Prostate gland (tissue), 2 donors: ENCODE measurements around the gene RFX2. TPM values are rescaled to one million over a fixed set of nuclear protein-coding genes. Genes with fewer than 3 reads are reported as not detected.

Experiments
- DNase-seq: peaks from one replicate; pipeline ENCODE4 v3.0.0-alpha.2; 2019; ENCODE audit warnings: low spot score
- H3K27ac ChIP-seq, 2 donors: fragments of 200-600 bp; sonication (generic); 2 replicates each; pipeline ENCODE4 v1.5.1; 2017 to 2019
- H3K27me3 ChIP-seq: fragments of 200-600 bp; sonication (generic); replicated peaks from 2 replicates; pipeline ENCODE4 v1.5.1; 2019; ENCODE audit not compliant: insufficient read depth
- H3K36me3 ChIP-seq, 2 donors: fragments of 200-600 bp; sonication (generic); 1 replicate in 1 of 2; 2 replicates in 1 of 2; pipeline versions ENCODE4 v1.5.1 to v1.8.1; 2017 to 2019
- H3K4me1 ChIP-seq: fragments of 200-600 bp; sonication (generic); replicated peaks from 2 replicates; pipeline ENCODE4 v1.5.1; 2019
- H3K4me3 ChIP-seq, 2 donors: fragments of 200-600 bp; sonication (generic); 2 replicates each; pipeline ENCODE4 v1.5.1; 2017 to 2019
- H3K9me3 ChIP-seq: fragments of 200-600 bp; sonication (generic); 2 replicates; pipeline ENCODE4 v1.5.1; 2017
- POLR2A ChIP-seq: fragments of 450-650 bp; IDR thresholded peaks from one replicate; pipeline ENCODE4 v1.6.1; 2016; ENCODE audit warnings: antibody characterized with exemption, mild to moderate bottlenecking
- POLR2AphosphoS5 ChIP-seq: sonication (generic); formaldehyde crosslinking; IDR thresholded peaks from one replicate; pipeline ENCODE4 v1.6.1; 2017; ENCODE audit warnings: antibody characterized with exemption
- WGBS: methylation state at CpG from one replicate; pipeline ENCODE4 v1.1.5; 2018; 5-methylcytosine and 5-hydroxymethylcytosine counted together
- intact Hi-C: fragments of 100-400 bp; cut with DNase I; formaldehyde crosslinking; loops from one replicate; pipeline ENCODE4 v1.14.2; 2022
- total RNA-seq, 2 donors: library from RNA; depleted of rRNA; stranded (reverse); fragments of >200 nt; gene quantifications; one replicate each; pipeline ENCODE4 v1.1.0, GENCODE V29; 2016
- TF ChIP-seq, protein P1 (sequence below), 4 experiments: fragments of 200-600 bp in 2 of 4; fragments of 450-650 bp in 2 of 4; sonication (generic) in 2 of 4; IDR thresholded peaks; 1 replicate in 3 of 4; 2 replicates in 1 of 4; pipeline ENCODE4 v1.5.1; 2016 to 2019; ENCODE audit warnings: antibody characterized with exemption in 4 of 4, mild to moderate bottlenecking in 2 of 4, moderate library complexity in 2 of 4

Gene RFX2
- total RNA-seq, 2 donors from 2014 or later, result 13.4 to 25.3 TPM

DNA sequence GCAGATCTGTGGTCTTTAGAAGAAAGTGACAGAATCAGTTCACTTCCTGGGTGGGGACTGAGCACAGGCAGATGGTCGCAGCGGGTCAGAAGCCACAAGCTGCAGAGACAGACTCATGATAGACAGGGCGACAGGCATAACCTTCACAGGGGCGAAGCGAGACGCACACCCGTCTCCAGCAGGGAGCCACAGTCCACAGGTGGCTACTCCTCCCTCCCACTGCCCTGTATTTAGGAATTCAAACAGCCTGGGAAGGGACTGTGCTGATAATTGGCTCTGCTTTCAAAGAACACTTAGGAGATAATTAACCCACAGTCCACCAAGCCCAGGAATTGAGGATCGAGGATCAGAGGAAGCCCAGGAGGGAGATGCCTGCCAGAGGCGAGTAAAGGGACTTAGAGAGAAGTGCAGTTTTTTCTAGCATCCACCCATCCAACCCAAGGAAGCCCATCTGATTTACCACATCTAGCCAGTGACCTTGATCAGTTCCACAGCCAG is 23.2 kb downstream of the RFX2 start:
- Histone ChIP-seq H3K9me3 (no peaks in the 10 kb centered on the region), H3K4me1 (peaks cover 9% of the 10 kb centered on the region), H3K27ac (no peak overlapping the region), H3K27me3 (no peaks in the 10 kb centered on the region), H3K4me3 (no peak overlapping the region), H3K36me3 (no peaks in the 10 kb centered on the region)
- TF ChIP-seq, protein P1, sequence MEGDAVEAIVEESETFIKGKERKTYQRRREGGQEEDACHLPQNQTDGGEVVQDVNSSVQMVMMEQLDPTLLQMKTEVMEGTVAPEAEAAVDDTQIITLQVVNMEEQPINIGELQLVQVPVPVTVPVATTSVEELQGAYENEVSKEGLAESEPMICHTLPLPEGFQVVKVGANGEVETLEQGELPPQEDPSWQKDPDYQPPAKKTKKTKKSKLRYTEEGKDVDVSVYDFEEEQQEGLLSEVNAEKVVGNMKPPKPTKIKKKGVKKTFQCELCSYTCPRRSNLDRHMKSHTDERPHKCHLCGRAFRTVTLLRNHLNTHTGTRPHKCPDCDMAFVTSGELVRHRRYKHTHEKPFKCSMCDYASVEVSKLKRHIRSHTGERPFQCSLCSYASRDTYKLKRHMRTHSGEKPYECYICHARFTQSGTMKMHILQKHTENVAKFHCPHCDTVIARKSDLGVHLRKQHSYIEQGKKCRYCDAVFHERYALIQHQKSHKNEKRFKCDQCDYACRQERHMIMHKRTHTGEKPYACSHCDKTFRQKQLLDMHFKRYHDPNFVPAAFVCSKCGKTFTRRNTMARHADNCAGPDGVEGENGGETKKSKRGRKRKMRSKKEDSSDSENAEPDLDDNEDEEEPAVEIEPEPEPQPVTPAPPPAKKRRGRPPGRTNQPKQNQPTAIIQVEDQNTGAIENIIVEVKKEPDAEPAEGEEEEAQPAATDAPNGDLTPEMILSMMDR (IDR thresholded peaks at IDR 0.05), result no peak
- TF ChIP-seq POLR2AphosphoS5 (no peak), POLR2A (no peak)
- 8% methylated on average over 9 of the region's 9 CpGs for WGBS
- intact Hi-C loops, result no loop called here
- DNase-seq, result no peak

DNA sequence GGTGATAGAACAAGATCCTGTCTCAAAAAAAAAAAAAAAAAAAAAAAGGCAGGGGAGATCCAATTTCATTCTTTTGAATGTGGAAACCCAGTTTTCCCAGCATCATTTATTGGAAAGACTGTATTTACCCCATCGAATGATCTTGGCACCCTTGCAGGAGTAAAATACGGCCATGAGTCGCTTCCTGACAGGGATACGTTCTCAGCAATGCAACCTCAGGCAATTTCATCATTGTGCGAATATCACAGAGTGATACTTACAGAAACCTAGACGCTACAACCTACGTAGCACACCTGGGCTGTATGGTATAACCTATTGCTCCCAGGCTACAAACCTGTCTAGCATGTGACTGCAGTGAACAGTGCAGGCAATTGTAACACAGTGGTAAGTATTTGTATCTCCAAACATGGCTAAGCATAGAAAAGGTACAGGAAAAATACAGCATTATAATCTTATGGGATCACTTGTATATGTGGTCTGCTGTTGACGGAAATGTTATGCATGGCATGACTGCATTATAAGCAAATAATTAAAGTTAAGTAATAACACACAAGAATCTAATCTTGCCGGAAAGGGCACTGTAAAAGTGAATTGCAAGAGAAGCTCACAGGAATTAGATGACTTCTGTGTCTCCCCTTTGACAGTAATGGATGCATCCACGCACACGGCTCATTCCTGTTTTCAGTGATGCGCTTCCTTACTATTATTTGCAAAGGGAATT is 24.1 kb downstream of the RFX2 start:
- WGBS, result 57% methylated on average over 12 of the region's 12 CpGs
- intact Hi-C loops, result no loop called here

DNA sequence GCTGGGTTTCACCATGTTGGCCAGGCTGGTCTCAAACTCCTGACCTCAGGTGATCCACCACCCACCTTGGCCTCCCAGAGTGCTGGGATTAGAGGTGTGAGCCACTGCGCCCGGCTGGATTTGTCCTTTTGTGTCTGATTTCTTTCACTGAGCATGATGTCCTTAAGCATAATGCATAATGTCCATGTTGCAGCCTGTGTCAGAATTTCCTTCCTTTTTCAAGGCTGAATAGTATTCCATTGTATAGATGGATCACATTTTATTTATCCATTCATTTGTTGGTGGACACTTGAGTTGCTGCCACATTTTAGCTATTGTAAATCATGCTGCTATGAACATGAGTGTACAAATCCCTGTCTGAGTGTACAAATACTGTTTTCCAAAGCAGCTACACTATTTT is 25.5 kb downstream of the RFX2 start:
- 100% methylated on average over 2 of the region's 2 CpGs for WGBS
- no peak overlapping the region for H3K27ac ChIP-seq

More for the DNA sequence above, 24.1 kb downstream of the RFX2 start:
- TF ChIP-seq POLR2AphosphoS5 (no peak), POLR2A (no peak)
- TF ChIP-seq, protein P1 (IDR thresholded peaks at IDR 0.05), result no peak
- no peak overlapping the region for H3K27ac ChIP-seq
- no peak overlapping the region for H3K4me3 ChIP-seq
- no peaks in the 10 kb centered on the region for H3K27me3 ChIP-seq
- H3K9me3 ChIP-seq, result no peaks in the 10 kb centered on the region
- DNase-seq, result no peak
- peaks cover 9% of the 10 kb centered on the region for H3K4me1 ChIP-seq
- no peaks in the 10 kb centered on the region for H3K36me3 ChIP-seq

DNA sequence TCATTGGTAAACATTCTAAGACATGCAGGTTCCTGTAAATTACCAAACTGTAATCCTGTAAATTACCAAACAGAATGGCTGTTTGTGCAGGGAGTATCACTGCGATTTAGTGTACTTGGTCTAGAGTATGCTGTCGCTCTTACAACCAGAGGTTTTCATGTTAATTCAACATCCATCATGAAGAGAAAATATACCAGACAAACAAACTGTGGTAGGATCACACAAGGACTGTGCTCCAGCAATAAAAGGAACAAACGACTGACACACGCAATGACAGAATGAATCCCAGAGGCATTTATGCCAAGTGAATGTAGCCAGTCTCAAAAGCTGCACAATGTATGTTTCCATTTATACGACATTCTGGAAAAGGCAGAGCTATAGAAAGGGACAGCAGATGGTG is 31.2 kb downstream of the RFX2 start:
- Histone ChIP-seq H3K4me3 (no peak overlapping the region), H3K27ac (no peak overlapping the region), H3K36me3 (no peaks in the 10 kb centered on the region), H3K4me1 (no peaks in the 10 kb centered on the region), H3K27me3 (no peaks in the 10 kb centered on the region), H3K9me3 (no peaks in the 10 kb centered on the region)
- no peak for DNase-seq
- TF ChIP-seq, protein P1 (IDR thresholded peaks at IDR 0.05), result no peak
- TF ChIP-seq POLR2AphosphoS5 (no peak), POLR2A (no peak)
- WGBS, result 69% methylated on average over 5 of the region's 5 CpGs
- intact Hi-C loops, result no loop called here

More for the DNA sequence above, 25.5 kb downstream of the RFX2 start:
- intact Hi-C loops, result no loop called here
- Histone ChIP-seq H3K27me3 (no peaks in the 10 kb centered on the region), H3K4me3 (no peak overlapping the region), H3K9me3 (no peaks in the 10 kb centered on the region), H3K4me1 (peaks cover 9% of the 10 kb centered on the region), H3K36me3 (no peaks in the 10 kb centered on the region)
- TF ChIP-seq, protein P1 (IDR thresholded peaks at IDR 0.05), result no peak
- no peak for TF ChIP-seq POLR2AphosphoS5
- TF ChIP-seq POLR2A, result no peak
- no peak for DNase-seq

DNA sequence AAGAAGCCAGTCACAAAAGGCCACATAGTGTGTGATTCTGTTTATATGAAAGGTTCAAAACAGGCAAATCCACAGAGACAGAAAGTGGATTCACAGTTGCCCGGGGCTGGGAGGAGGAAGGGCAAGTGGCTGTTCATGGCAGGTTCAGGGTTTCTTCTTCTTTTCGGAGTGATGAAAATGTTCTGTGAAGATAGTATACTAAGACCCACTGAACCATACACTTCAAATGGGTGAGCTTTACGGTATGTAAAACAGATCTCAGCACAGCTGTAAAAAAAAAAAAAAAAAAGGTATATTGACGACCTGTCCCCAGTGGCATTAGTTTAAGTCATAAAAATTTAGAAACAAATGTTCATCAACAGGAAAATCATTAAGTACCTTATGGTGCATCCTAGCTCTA is 32.2 kb downstream of the RFX2 start:
- no peak overlapping the region for H3K27ac ChIP-seq

More for the DNA sequence above, 32.2 kb downstream of the RFX2 start:
- Histone ChIP-seq H3K9me3 (no peaks in the 10 kb centered on the region), H3K27me3 (no peaks in the 10 kb centered on the region), H3K4me3 (no peak overlapping the region), H3K4me1 (no peaks in the 10 kb centered on the region), H3K36me3 (no peaks in the 10 kb centered on the region)
- TF ChIP-seq POLR2AphosphoS5 (no peak), POLR2A (no peak)
- TF ChIP-seq, protein P1 (IDR thresholded peaks at IDR 0.05), result no peak
- intact Hi-C loops, result no loop called here
- DNase-seq, result no peak
- 85% methylated on average over 4 of the region's 4 CpGs for WGBS
